SU-DHL-6 (cell line): ENCODE results near the gene RHOA.

Experiments
- H2AFZ ChIP-seq: fragments of 200-600 bp; sonication (generic); 2 replicates; pipeline ENCODE4 v1.6.1; 2014; ENCODE audit warnings: low read depth, mild to moderate bottlenecking, moderate library complexity, mixed read lengths, antibody characterized with exemption, low read length; ENCODE audit not compliant: severe bottlenecking
- H3F3A ChIP-seq: fragments of 200-600 bp; shearing (Covaris generic); 2 replicates; pipeline ENCODE4 v1.6.0; 2016; ENCODE audit warnings: antibody characterized with exemption, mild to moderate bottlenecking; ENCODE audit not compliant: insufficient read depth
- H3K27ac ChIP-seq: fragments of 200-600 bp; sonication (generic); 2 replicates; pipeline ENCODE4 v1.5.1; 2016; ENCODE audit warnings: low read depth, mild to moderate bottlenecking, low read length, moderate library complexity, mixed read lengths
- H3K27me3 ChIP-seq: fragments of 200-600 bp; sonication (generic), shearing (Covaris generic); 2 replicates; pipeline ENCODE4 v1.6.0; 2014; ENCODE audit warnings: mild to moderate bottlenecking, low read length
- H3K36me3 ChIP-seq: fragments of 200-600 bp; sonication (generic); 2 replicates; pipeline ENCODE4 v1.6.1; 2014; ENCODE audit warnings: mild to moderate bottlenecking, low read length, mixed read lengths
- H3K4me2 ChIP-seq: fragments of 300-600, 200-600 bp; shearing (Covaris generic), sonication (generic); 2 replicates; pipeline ENCODE4 v1.6.0; 2014; ENCODE audit warnings: low read length, low read depth, mild to moderate bottlenecking; ENCODE audit not compliant: poor library complexity, severe bottlenecking
- H3K4me3 ChIP-seq: fragments of 200-600 bp; sonication (generic); 2 replicates; pipeline ENCODE4 v1.5.1; 2014; ENCODE audit warnings: antibody characterized with exemption, low read length, mild to moderate bottlenecking, mixed read lengths; ENCODE audit not compliant: insufficient read depth, poor library complexity, severe bottlenecking
- H3K79me2 ChIP-seq: fragments of 200-600 bp; sonication (generic); 2 replicates; pipeline ENCODE4 v1.6.1; 2014; ENCODE audit warnings: mild to moderate bottlenecking, low read length, moderate library complexity; ENCODE audit not compliant: insufficient read depth
- H3K9ac ChIP-seq: fragments of 200-600 bp; sonication (generic); 2 replicates; pipeline ENCODE4 v1.7.0; 2014; ENCODE audit warnings: mild to moderate bottlenecking, low read length
- H3K9me2 ChIP-seq: fragments of 200-600 bp; sonication (generic); replicated peaks from 2 replicates; pipeline ENCODE4 v1.6.1; 2014; ENCODE audit warnings: low read length; ENCODE audit not compliant: insufficient read depth
- H3K9me3 ChIP-seq: fragments of 200-600 bp; sonication (generic); 2 replicates; pipeline ENCODE4 v1.6.1; 2014; ENCODE audit warnings: low read length, mixed read lengths; ENCODE audit not compliant: insufficient read depth
- H4K20me1 ChIP-seq: fragments of 200-600 bp; sonication (generic); 2 replicates; pipeline ENCODE4 v1.6.1; 2014; ENCODE audit warnings: low read depth, mild to moderate bottlenecking, antibody characterized with exemption, low read length, moderate library complexity, mixed read lengths
- CTCF ChIP-seq: fragments of 200-600 bp; sonication (generic); IDR thresholded peaks from one replicate; pipeline ENCODE4 v1.5.1; 2017; ENCODE audit warnings: antibody characterized with exemption, mild to moderate bottlenecking, low read length, moderate library complexity; ENCODE audit not compliant: insufficient read depth, poor library complexity, severe bottlenecking
- EZH2phosphoT487 ChIP-seq: fragments of 200-600 bp; sonication (generic), shearing (Covaris generic); conservative IDR thresholded peaks from 2 replicates; pipeline ENCODE4 v1.6.1; 2018; ENCODE audit warnings: mild to moderate bottlenecking, antibody characterized with exemption, low read length, moderate library complexity, mixed read lengths

The RHOA gene

GRCh38 chr3:49413338-49413734, 1.6 kb upstream of the RHOA start:
- Histone ChIP-seq H3K9me2 (no peaks in the 10 kb centered on the region), H3K9ac (peak overlapping the region; percentile 85), H3K4me3 (peak overlapping the region; percentile 60), H3K27ac (no peak overlapping the region), H3K4me2 (peak overlapping the region; percentile 77), H3F3A (peaks cover 11% of the 10 kb centered on the region), H4K20me1 (peaks cover 18% of the 10 kb centered on the region), H3K36me3 (no peaks in the 10 kb centered on the region), H3K79me2 (peaks cover 50% of the 10 kb centered on the region), H3K27me3 (no peaks in the 10 kb centered on the region), H3K9me3 (no peaks in the 10 kb centered on the region), H2AFZ (no peak overlapping the region)
- no peak for TF ChIP-seq EZH2phosphoT487
- TF ChIP-seq CTCF, result no peak

- Histone ChIP-seq H3K9me3 (no peaks in the 10 kb centered on the region), H2AFZ (peak overlapping the region; percentile 52), H3K27me3 (no peaks in the 10 kb centered on the region), H3K9me2 (no peaks in the 10 kb centered on the region), H3K36me3 (no peaks in the 10 kb centered on the region), H4K20me1 (peaks cover 18% of the 10 kb centered on the region), H3K79me2 (peaks cover 55% of the 10 kb centered on the region), H3K27ac (peak overlapping the region; percentile 64), H3F3A (peaks cover 11% of the 10 kb centered on the region), H3K4me3 (peak overlapping the region; percentile 60), H3K9ac (peak overlapping the region; percentile 85), H3K4me2 (peak overlapping the region; percentile 77)
- no peak for TF ChIP-seq EZH2phosphoT487
- no peak for TF ChIP-seq CTCF
Observed at GRCh38 chr3:49412632-49413337, 1.0 kb upstream of the RHOA start.

GRCh38 chr3:49411535-49411967, 225 bp downstream of the RHOA start:
- Histone ChIP-seq H3K36me3 (no peaks in the 10 kb centered on the region), H3K9ac (peak overlapping the region; percentile 85), H3K27ac (peak overlapping the region; percentile 82), H2AFZ (no peak overlapping the region), H3K9me2 (no peaks in the 10 kb centered on the region), H3K79me2 (peaks cover 67% of the 10 kb centered on the region), H3K27me3 (no peaks in the 10 kb centered on the region), H3F3A (peaks cover 11% of the 10 kb centered on the region), H3K4me3 (peak overlapping the region; percentile 82), H3K4me2 (peak overlapping the region; percentile 85), H3K9me3 (no peaks in the 10 kb centered on the region), H4K20me1 (peaks cover 28% of the 10 kb centered on the region)
- TF ChIP-seq CTCF (no peak), EZH2phosphoT487 (no peak)
